ENCODE data around the gene MYO1D.
"Not testable (repeated sequence)": the region's sequence is repeated elsewhere in the genome, so short reads cannot be mapped to it uniquely, and the experiment has no call there.

MYO1D gene

DNA sequence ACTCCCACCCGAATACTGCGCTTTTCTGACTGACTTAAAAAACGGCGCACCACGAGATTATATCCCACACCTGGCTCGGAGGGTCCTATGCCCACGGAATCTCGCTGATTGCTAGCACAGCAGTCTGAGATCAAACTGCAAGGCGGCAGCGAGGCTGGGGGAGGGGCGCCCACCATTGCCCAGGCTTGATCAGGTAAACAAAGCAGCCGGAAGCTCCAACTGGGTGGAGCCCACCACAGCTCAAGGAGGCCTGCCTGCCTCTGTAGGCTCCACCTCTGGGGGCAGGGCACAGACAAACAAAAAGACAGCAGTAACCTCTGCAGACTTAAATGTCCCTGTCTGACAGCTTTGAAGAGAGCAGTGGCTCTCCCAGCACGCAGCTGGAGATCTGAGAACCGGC, 10.5 kb upstream of the MYO1D start:
- DNase-seq, result not testable (repeated sequence)

DNA sequence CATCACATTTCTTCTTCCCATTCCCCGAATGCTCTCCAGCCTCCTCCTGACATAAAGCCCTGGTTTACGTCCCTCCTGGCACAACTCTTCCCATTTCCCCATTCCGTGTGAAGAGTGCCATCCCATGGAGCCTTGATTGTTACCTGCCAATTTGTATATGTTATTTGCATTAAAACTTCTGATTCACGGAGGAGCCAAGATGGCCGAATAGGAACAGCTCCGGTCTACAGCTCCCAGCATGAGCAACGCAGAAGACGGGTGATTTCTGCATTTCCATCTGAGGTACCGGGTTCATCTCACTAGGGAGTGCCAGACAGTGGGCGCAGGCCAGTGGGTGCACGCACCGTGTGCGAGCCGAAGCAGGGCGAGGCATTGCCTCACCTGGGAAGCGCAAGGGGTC, 10.0 kb upstream of the MYO1D start:
- not testable (repeated sequence) for DNase-seq

- no peak for DNase-seq
Measured at GRCh38 chr17:32882734-32883133, 5.8 kb upstream of the MYO1D start.

DNA sequence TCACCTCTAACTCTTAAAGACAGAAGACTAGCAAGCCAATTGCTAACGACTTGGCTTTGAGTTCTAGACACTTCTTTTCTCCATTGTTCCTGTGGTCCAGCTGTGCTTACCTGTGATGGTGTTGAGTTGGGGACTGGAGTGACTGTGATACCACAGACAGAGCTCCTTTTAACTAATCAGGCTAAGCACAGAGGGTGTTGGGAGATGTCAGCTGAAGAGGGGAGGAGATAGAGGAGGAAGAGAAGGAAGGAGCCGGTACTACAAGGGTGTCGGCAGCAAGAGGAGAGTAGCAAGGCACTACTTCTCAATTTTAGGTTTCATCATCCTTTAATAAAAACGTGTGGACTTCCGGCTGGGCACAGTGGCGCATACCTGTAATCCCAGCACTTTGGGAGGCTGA, 5.1 kb upstream of the MYO1D start:
- DNase-seq, result no peak

- DNase-seq, result no peak
Measured at GRCh38 chr17:32880671-32881453, 3.9 kb upstream of the MYO1D start.

DNA sequence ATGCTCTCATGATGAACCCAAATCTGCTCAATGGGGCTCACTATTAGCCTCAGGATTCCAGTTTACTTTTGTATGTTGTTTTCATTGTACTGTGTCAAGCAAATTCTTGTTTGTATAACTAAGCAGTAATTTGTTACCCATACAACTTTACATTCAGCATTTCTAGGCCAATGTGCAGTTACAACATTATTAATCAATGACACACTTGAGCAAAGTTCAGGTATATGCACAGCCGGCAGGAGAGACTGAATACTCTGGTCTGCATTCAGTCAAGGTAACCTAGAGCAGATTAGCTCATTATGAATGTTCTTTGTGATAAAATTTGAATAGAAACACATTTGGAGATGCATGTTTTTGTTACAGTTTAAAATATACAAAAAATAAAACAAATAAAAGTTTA, 2.2 kb upstream of the MYO1D start:
- no peak for DNase-seq

DNA sequence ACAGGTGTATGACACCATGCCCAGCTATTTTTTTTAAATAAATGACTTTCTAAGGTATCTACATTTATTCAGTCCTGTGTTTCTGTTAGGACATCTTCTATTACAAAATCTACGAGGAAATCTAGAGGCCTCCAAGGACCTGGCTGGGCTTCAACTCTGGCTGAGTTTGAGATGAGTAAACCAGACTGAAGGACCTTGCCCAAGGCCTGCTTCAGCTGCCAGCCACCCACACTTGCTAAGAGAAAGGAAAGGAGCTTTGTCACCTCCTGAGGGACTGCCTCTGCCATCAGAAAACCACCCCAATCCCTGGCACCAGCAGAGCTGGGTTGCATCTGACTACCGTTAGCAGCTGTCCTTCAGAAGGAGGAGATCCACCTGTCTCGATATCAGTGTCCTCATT, 1.3 kb upstream of the MYO1D start:
- DNase-seq, result no peak

- peak; percentile 92 to 95 for DNase-seq
Measured at GRCh38 chr17:32877164-32877764, 340 bp upstream of the MYO1D start.

GRCh38 chr17:32875923-32876416, 954 bp downstream of the MYO1D start:
- DNase-seq, result peak in 1 of 2 donors; percentile 3

DNA sequence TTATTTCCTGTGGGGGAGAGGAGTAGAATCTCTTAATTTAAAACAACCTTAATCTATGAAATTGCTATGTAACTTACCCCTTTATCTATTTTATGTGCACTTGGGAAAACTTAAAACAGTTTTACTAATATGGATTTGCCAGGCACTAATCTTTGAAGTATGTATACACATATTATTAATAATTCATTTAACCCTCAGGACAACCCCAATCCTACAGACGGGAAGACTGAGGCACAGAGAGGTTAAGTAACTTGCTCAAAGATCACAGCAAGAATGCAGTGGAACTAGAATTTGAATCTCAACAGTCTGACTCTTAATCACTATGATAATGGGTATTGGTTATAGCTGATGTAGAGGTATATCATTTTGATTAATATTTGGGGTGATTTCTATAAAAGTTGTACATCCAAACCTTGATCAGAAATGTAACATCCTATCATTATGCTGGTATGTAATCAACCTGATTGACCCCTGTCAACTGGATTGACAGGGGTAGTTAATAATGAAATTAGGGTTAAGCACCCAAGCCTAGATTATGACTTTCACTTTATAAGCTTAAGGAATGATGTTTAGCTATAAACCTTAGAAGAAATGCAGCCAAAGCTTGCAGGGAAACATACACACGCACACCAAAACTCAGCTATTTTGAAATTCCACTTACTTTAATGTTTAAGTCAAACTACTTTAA, 1.6 kb downstream of the MYO1D start:
- DNase-seq, result no peak

DNA sequence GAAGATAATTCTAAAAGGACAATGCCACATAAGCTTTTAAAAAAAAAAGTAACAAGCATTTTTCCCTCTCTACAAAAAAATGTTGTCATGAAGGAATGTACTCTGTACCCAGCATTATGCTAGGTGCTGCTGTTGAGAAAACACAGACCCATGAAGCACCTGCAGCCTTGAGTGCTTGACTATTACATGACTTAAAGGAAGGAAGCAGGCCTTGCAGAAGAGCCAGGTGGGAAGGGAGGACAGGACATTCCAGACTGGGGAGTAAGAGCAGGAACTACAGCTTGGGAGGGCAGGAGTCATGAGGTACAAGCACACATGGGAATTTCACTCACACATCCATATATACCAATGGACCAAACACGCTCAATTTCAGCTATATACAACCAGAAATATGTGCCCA, 3.8 kb downstream of the MYO1D start:
- DNase-seq, result no peak

DNA sequence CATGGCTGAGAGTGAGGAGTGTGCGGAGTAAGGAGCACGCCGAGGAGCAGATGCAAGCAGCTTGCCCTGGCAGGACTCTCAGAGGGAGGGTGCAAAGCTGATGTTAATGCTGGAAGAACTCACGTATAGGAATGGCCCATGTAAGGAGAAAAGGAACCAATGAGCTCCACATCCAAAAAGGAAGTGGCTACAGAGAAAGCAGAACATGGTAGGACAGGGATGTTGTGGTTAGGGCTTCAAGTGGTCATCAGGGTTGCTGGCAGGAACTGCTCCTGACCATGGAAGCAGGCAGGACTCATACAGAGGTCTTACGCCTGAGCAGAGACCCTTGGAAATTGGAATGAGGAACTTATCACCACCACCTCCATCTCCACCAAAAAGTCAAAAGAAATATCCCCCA, 5.2 kb downstream of the MYO1D start:
- peak in 1 of 2 donors; percentile 9 for DNase-seq

GRCh38 chr17:32870969-32871368, 6.0 kb downstream of the MYO1D start:
- DNase-seq, result no peak

- no peak for DNase-seq
Measured at GRCh38 chr17:32870027-32870670, 6.8 kb downstream of the MYO1D start.

GRCh38 chr17:32869345-32870026, 7.4 kb downstream of the MYO1D start:
- no peak for DNase-seq

GRCh38 chr17:32865141-32865540, 11.8 kb downstream of the MYO1D start:
- DNase-seq, result no peak

DNA sequence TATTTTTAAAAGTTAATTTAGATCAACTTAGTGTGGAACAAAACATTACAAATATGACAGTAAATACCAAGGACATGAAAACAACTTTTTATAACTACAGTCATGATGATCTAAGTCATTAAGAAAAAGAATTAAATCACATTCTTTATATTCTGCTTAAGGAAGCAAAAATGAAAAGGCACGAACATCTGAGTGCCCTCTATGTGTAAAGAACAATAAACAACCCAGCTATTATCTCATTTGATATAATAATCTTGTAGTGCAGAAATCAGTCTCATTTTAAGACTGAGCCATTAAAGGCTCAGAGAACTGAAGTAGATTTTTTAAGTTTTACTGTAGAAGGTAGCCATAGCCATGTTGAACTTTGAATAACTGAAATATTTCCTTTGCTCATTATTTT, 13.4 kb downstream of the MYO1D start:
- DNase-seq, result no peak

DNA sequence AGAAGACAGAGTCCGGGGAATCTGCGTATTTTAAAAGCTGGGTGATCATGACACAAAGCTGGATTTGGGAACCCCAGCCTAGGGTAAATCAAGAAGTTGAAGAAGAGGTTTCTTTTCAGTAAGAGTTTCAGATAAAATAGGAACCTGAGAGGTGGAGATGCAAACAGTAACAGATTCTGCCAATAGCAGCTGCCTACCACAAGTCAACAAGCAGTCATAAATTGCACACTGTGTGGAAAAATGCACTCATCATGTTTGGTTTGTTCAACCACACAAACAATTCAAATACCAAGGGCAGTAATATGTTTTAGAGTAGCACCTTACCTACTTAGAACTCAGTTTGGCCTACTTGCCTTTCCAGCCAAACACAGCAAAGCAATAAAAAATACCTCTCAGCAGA, 14.0 kb downstream of the MYO1D start:
- DNase-seq, result no peak

DNA sequence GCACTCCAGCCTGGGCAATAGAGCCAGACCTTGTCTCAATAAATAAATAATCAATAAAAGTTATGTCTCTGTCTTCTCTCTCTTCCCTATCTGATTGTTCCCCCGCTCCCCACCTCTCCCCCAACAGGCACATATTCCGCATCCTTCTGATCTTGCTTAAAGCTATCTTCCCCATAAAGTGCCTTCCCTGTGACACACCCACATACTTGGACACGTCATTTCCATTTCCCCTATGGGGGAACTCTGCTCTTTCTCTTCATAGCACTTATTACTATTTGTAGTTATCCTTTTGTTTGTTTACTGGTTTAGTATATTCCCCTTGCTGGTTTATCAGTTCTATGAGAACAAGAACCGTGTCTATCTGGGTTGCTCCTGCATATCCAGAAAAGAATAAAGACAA, 14.9 kb downstream of the MYO1D start:
- no peak for DNase-seq

DNA sequence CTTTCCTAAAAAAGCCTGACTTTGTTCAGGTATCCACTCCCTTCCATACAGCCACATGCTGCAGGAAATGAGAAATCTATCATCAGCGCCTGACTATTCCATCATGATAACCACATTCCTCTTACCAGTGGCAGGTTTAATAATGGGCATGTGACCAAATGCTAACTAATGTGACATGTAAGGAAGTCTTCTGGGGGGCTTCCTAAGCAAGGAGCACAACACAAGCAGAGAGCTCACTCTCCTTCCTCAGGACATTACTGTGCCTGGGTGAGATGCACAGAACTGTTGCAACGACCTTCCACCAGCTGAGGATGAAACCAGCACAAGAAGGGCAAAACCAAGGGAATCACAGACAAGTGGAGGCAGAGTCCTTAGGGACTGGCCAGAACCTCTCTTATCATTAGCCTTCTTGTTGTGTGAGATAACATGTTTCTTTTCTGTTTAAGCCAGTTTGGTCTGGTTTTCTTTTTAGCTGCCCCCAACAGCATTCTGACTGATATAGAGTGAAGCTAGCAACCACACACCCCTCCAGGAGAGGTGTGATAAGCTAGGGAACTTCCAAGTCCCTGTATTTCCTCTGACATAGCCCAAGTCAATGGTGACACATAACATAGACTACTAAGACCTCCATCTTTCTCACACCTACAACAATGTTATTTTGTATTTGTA, 16.9 kb downstream of the MYO1D start:
- no peak for DNase-seq

- no peak for DNase-seq
Measured at GRCh38 chr17:32855620-32856019, 21.3 kb downstream of the MYO1D start.

GRCh38 chr17:32854832-32855389, 22.0 kb downstream of the MYO1D start:
- DNase-seq, result no peak

Measured in CD4-positive, alpha-beta T cell treated with Interferon alpha-2 for 1 hour (primary cell).